MM.1S (cell line): ENCODE measurements around the gene ERGIC2.

Experiments used
- DNase-seq: peaks from one replicate; pipeline ENCODE4 v3.0.0-alpha.2; 2015
- H2AFZ ChIP-seq: fragments of 300-600 bp; sonication (generic); 2 replicates; pipeline ENCODE4 v1.6.0; 2016; ENCODE audit warnings: antibody characterized with exemption, low read length
- H3F3A ChIP-seq: fragments of 300-600 bp; sonication (generic); 2 replicates; pipeline ENCODE4 v1.6.1; 2016; ENCODE audit warnings: mild to moderate bottlenecking, antibody characterized with exemption, low read length, moderate library complexity, mixed read lengths; ENCODE audit not compliant: insufficient read depth
- H3K27ac ChIP-seq: fragments of 300-600 bp; sonication (generic); 2 replicates; pipeline ENCODE4 v1.5.1; 2016; ENCODE audit warnings: mild to moderate bottlenecking, low read length
- H3K27me3 ChIP-seq: fragments of 300-600 bp; sonication (generic); replicated peaks from 2 replicates; pipeline ENCODE4 v1.6.0; 2016; ENCODE audit warnings: low read length; ENCODE audit not compliant: insufficient read depth
- H3K36me3 ChIP-seq: fragments of 300-600 bp; sonication (generic); replicated peaks from 2 replicates; pipeline ENCODE4 v1.6.1; 2016; ENCODE audit warnings: mild to moderate bottlenecking, low read length, mixed read lengths; ENCODE audit not compliant: insufficient read depth
- H3K4me1 ChIP-seq: fragments of 300-600 bp; sonication (generic); 2 replicates; pipeline ENCODE4 v1.6.1; 2016; ENCODE audit warnings: low read length, mixed read lengths
- H3K4me2 ChIP-seq: fragments of 300-600 bp; sonication (generic); 2 replicates; pipeline ENCODE4 v1.6.0; 2016; ENCODE audit warnings: low read depth, low read length
- H3K4me3 ChIP-seq: fragments of 300-600 bp; sonication (generic); 2 replicates; pipeline ENCODE4 v1.5.1; 2016; ENCODE audit warnings: low read length, mixed read lengths
- H3K79me2 ChIP-seq: fragments of 300-600 bp; sonication (generic); 2 replicates; pipeline ENCODE4 v1.6.1; 2016; ENCODE audit warnings: mixed run types, low read length, mixed read lengths
- H3K9ac ChIP-seq: fragments of 300-600 bp; sonication (generic); 2 replicates; pipeline ENCODE4 v1.6.1; 2016; ENCODE audit warnings: low read length, mixed read lengths
- H3K9me2 ChIP-seq: fragments of 300-600 bp; sonication (generic); replicated peaks from 2 replicates; pipeline ENCODE4 v1.6.1; 2016; ENCODE audit warnings: mild to moderate bottlenecking, low read length, mixed read lengths; ENCODE audit not compliant: insufficient read depth
- H3K9me3 ChIP-seq: fragments of 300-600 bp; sonication (generic); replicated peaks from 2 replicates; pipeline ENCODE4 v1.6.1; 2016; ENCODE audit warnings: mild to moderate bottlenecking, low read length, mixed read lengths; ENCODE audit not compliant: insufficient read depth
- H4K20me1 ChIP-seq: fragments of 300-600 bp; sonication (generic); 2 replicates; pipeline ENCODE4 v1.6.1; 2016; ENCODE audit warnings: mild to moderate bottlenecking, low read length, moderate library complexity, mixed read lengths; ENCODE audit not compliant: insufficient read depth
- EZH2 ChIP-seq: fragments of 300-600 bp; sonication (generic); optimal IDR thresholded peaks from 2 replicates; pipeline ENCODE3; 2017; ENCODE audit warnings: low read depth, mild to moderate bottlenecking, antibody characterized with exemption, low read length, mixed read lengths
- EZH2phosphoT487 ChIP-seq: fragments of 300-600 bp; sonication (generic); IDR thresholded peaks from 2 replicates; pipeline ENCODE4 v1.6.1; 2018; ENCODE audit warnings: antibody characterized with exemption, low read length
- TF ChIP-seq, protein P1 (sequence below): fragments of 300-600 bp; sonication (generic); IDR thresholded peaks from 2 replicates; pipeline ENCODE4 v1.5.1; 2016; ENCODE audit warnings: antibody characterized with exemption, low read length, mixed read lengths

ERGIC2 gene

DNA sequence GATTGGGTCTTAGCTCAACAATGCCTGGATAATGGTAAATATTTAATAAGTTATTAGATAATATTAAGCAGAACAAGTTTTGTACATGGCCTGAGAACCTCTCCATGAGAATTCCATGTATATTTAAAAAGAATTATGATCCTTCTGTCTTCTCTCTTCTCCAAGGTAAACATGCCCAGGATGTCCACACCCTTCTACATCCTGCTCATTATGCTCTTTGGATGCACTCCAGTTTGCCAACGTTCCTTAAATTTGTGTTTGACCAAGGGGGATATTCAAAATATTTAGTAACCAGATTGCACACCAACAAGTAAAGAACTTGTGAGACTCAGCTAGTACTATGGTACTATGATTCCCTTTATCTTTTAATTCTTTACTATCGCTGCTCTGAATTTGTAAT is 44.8 kb upstream of the ERGIC2 start:
- no peak for DNase-seq
- Histone ChIP-seq H3F3A (no peaks in the 10 kb centered on the region), H3K27me3 (no peaks in the 10 kb centered on the region), H2AFZ (no peak overlapping the region), H3K4me1 (no peaks in the 10 kb centered on the region), H3K36me3 (no peaks in the 10 kb centered on the region), H3K9me2 (no peaks in the 10 kb centered on the region), H3K79me2 (no peaks in the 10 kb centered on the region), H3K9ac (no peak overlapping the region), H3K9me3 (no peaks in the 10 kb centered on the region), H3K4me3 (no peak overlapping the region), H3K27ac (no peak overlapping the region), H4K20me1 (no peaks in the 10 kb centered on the region), H3K4me2 (no peak overlapping the region)
- TF ChIP-seq, protein P1, sequence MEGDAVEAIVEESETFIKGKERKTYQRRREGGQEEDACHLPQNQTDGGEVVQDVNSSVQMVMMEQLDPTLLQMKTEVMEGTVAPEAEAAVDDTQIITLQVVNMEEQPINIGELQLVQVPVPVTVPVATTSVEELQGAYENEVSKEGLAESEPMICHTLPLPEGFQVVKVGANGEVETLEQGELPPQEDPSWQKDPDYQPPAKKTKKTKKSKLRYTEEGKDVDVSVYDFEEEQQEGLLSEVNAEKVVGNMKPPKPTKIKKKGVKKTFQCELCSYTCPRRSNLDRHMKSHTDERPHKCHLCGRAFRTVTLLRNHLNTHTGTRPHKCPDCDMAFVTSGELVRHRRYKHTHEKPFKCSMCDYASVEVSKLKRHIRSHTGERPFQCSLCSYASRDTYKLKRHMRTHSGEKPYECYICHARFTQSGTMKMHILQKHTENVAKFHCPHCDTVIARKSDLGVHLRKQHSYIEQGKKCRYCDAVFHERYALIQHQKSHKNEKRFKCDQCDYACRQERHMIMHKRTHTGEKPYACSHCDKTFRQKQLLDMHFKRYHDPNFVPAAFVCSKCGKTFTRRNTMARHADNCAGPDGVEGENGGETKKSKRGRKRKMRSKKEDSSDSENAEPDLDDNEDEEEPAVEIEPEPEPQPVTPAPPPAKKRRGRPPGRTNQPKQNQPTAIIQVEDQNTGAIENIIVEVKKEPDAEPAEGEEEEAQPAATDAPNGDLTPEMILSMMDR: no peak
- TF ChIP-seq EZH2 (no peak), EZH2phosphoT487 (no peak)

DNA sequence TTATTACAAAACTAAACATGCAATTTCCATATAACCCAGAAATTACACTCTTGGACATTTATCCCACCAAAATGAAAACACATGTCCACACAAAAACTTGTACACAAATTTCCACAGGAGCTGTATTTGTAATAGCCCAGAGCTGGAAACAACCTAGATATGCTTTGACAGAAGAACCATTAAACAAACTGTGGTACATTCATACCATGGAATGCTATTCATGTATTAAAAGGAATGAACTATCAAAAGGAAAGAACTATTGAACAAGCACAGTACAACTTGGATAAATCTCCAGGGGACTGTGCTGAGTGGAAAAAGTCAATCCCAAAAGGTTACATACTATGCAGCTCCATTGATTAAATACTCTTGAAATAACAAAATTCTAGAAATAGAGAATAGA is 35.8 kb upstream of the ERGIC2 start:
- H4K20me1 ChIP-seq: no peaks in the 10 kb centered on the region
- no peaks in the 10 kb centered on the region for H3K9me2 ChIP-seq
- no peak for DNase-seq
- no peak overlapping the region for H3K4me2 ChIP-seq
- H3K9ac ChIP-seq: no peak overlapping the region
- no peaks in the 10 kb centered on the region for H3K4me1 ChIP-seq
- H3K9me3 ChIP-seq: no peaks in the 10 kb centered on the region
- no peak overlapping the region for H3K27ac ChIP-seq
- no peak overlapping the region for H2AFZ ChIP-seq
- H3K4me3 ChIP-seq: no peak overlapping the region
- TF ChIP-seq, protein P1: no peak
- no peak for TF ChIP-seq EZH2phosphoT487
- TF ChIP-seq EZH2: no peak
- H3K79me2 ChIP-seq: no peaks in the 10 kb centered on the region
- no peaks in the 10 kb centered on the region for H3K27me3 ChIP-seq
- no peaks in the 10 kb centered on the region for H3K36me3 ChIP-seq
- H3F3A ChIP-seq: no peaks in the 10 kb centered on the region

DNA sequence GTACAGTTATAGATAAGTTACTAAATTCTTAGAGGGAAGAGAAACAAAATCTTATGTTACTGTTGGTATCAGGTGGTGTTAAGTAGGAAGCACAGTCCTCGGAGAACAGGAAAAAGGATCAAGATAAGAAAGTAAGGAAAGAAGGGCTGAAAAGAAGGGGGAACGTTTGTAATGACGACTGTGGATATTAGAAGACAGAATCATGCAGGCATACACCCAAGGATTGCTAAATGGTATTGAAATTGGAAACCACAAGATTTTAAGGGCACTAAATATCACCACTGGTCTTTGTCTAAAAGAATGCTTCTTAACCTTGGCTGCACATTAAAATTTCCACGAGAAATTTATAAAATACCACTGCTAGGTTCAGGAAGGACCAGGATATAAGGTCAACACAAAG is 34.1 kb upstream of the ERGIC2 start:
- Histone ChIP-seq H3K4me1 (no peaks in the 10 kb centered on the region), H3K9me2 (no peaks in the 10 kb centered on the region), H4K20me1 (no peaks in the 10 kb centered on the region), H3K27ac (no peak overlapping the region), H3K4me2 (no peak overlapping the region), H3K79me2 (no peaks in the 10 kb centered on the region), H3K4me3 (no peak overlapping the region), H3F3A (no peaks in the 10 kb centered on the region), H2AFZ (no peak overlapping the region), H3K27me3 (no peaks in the 10 kb centered on the region), H3K9ac (no peak overlapping the region), H3K36me3 (no peaks in the 10 kb centered on the region), H3K9me3 (no peaks in the 10 kb centered on the region)
- TF ChIP-seq EZH2: no peak
- TF ChIP-seq, protein P1: no peak
- DNase-seq: no peak

DNA sequence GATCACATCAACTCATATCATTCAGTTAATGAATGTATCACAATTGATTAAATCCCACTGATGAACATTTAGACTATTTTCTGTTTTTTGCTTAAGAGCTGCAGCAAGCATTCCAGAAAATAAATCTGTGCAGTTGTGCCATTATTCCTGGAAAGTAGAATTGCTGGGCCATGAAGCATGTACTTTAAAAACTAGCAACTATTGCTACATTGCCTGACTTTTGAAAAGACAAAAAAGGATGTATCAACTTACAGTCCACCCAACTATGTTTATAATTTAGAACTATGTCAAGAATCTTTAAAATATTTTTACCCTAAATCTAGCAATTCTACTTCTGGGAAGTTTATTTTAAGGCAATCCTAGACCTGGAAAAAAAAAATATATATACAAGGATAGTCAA is 33.4 kb upstream of the ERGIC2 start:
- no peak overlapping the region for H3K27ac ChIP-seq

More for the DNA sequence above, 33.4 kb upstream of the ERGIC2 start:
- no peaks in the 10 kb centered on the region for H3F3A ChIP-seq
- H3K36me3 ChIP-seq: no peaks in the 10 kb centered on the region
- no peak overlapping the region for H2AFZ ChIP-seq
- H3K79me2 ChIP-seq: no peaks in the 10 kb centered on the region
- H3K9me3 ChIP-seq: no peaks in the 10 kb centered on the region
- no peak overlapping the region for H3K9ac ChIP-seq
- no peaks in the 10 kb centered on the region for H3K4me1 ChIP-seq
- H3K9me2 ChIP-seq: no peaks in the 10 kb centered on the region
- no peak overlapping the region for H3K4me2 ChIP-seq
- H4K20me1 ChIP-seq: no peaks in the 10 kb centered on the region
- no peak for DNase-seq
- H3K27me3 ChIP-seq: no peaks in the 10 kb centered on the region
- TF ChIP-seq, protein P1: no peak
- no peak for TF ChIP-seq EZH2
- no peak for TF ChIP-seq EZH2phosphoT487
- H3K4me3 ChIP-seq: no peak overlapping the region
